Measurements from ENCODE around the gene FAM13A.
A peak's percentile ranks its signal among the peaks of the same experiment; 100 is the strongest.

FAM13A gene

DNA sequence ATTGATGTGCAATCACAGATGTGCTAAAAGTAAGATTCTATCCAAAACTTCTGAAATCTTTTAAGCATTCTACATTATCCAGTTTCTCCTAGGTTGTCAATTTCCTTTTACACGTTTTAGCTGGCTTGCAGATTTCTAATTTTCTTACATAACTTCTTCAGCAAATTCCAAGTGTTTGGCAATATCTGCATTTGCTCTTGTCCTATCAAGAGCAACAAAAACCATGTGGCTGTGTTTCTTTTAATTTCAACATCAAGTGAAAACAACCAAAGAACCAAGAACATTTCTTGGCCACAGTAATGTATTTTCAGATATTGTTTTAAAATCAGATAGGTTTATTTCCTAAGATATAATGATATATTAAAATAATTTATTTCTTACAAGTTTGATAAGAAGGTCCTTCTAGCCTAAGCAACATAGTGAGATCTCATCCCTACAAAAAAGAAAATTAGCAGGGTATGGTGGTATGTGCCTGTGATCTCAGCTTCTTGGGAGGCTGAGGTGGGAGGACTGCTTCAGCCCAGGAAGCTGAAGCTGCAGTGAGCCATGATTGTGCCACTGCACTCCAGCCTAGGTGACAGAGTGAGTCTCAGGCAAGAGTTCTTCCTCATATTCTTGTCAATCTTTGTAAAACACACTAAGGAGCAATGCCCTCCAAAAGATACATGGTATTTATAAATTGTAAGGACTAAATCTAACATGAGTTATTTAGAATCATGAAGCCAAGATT is 228.0 kb downstream of the FAM13A start:
- DNase-seq: no peak

DNA sequence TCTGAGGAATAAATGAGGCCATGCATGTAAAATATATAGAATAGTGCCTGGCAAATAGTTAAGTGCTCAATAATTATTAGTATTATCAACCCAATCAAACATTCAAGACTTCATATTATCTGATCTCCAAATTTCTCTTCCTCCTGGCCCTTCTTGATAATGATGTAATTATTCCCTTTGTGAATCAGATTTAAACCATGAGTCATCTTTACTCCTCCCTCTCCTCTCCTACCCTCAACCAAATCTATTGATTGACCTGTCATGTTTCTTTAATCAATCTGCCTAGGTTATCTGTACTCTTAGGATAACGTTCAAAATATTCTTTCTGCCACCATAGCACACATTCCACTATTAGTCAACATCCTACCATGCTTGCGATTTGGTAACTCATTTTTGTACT is 229.5 kb downstream of the FAM13A start:
- DNase-seq: no peak

DNA sequence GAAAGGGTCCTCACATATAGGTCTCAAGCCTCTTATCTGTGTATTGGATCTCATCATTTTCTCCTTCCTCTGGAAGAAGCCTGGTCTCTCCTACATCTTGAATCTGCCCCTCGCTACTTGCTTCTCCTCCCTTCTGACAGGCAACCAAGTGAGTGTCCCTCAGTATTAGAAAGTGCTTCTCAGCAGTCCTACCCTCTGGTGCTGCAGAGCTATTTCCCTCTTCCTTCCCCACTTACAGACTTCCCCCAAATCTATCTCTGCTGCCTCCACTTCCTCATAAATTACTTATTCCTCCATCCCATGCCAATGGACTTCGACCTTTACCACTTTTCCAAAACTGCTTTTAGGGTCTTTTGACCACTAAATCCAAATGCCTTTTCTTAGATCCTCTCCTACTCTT is 230.2 kb downstream of the FAM13A start:
- DNase-seq: no peak

DNA sequence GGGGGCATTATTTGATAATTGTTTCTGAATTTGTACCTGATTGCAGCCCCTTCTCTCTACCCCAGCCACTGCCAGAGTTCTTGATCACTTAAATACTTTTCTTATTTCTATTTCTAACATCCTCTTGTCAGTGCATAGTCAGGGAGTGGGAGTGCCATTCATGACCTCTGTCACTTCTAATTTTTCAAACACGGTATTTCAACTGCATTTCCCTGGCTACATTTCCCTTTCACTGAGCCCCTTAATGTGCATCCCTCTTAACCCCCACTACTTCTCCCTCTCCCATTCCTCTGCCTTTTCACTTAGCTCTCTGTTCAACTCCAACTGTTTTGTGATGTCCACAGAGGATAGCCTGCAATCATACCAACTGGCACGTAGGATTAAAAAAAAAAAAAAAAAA is 231.1 kb downstream of the FAM13A start:
- no peak for DNase-seq

DNA sequence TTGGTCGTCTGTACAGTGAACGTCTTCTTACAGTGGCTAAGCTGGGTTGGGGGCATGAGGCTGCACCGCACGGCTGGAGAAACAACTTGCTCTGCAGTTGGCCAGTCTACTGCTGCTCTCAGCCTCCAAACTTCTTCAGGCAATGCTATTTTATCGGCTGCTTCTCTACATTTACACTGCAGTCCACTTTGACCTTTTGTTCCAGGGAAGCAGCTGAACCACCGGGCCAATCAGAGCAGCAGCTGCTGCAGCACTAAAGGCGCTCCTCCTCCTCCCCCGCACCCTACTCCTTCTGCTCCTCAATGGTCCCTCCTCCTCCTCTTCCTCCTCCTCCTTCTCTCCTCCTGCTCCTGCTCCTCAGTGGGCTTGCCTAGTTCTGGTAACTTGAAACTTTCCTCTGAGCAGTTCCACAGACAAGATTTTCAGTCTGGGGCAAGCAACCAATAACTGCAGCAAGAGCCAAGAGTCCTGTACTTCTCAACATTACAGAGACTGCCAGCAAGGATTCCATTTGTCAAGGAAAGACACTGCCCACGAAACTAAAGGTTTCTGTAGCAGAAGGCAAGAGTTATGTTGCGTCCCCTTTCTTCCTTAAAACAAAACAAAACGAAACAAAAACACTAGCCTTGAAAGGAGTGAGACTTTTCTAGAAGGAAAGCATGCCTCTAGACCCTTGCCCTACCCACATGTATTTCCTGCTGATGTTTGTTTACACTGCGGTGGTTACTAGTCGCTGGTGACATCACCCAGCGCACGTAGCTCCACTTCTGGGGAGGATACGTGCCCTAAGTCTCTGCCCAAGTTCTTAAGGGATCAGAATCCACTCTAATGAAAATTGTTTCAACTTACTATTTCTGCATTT is 233.7 kb downstream of the FAM13A start:
- peak; percentile 24 to 82 for DNase-seq

DNA sequence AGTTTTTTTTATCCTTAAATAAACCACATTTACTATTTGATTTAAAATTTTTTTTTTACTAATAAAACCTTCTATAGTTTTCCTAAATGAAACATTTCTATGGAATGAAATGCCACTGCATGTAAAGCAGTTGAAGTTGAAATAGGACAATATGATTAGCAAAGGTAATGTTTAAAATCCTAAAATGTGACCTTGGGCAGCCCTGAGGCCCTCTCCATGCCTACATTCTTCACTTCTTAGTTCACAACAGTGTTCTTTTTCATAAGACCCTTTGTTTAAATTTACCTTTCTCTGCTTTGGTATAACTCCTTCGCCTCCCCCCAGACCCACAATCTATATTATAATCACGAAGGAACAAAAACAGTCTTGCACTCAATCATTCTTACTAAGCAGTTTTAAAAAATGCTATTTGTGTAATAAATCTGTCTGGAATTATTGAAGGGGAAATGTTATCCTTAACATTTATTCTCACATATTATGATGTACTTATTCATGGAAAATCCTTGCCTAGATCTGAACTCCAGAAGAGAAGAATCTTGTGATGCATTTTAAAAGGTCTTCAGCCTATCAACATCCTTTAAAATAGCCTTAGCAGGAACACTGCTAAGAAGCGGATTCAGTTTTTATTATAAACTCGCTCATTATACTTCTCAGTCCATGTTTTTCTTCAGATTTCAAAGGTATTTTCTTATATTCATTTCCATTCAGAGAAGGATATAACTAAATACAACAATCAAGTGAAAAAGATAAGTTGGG is 234.8 kb downstream of the FAM13A start:
- DNase-seq: no peak

DNA sequence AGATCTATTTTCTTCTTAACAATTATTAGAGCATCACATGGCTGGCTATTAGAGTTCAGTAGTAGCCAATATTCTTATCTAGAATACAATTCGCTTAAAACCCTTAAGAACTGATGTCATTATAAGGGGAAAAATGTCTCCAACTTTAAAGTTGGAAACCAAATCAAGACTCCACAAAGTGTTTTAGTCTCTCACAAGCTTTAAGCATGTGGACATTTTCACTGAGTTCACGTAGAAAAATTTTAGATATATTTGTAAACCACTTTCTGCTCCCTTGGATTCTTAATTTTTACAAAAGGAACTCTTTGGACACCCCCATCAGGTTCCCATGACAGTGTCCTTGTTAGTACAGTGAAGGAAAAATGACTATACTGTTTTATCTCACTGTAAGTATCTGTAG is 235.5 kb downstream of the FAM13A start:
- DNase-seq: no peak

DNA sequence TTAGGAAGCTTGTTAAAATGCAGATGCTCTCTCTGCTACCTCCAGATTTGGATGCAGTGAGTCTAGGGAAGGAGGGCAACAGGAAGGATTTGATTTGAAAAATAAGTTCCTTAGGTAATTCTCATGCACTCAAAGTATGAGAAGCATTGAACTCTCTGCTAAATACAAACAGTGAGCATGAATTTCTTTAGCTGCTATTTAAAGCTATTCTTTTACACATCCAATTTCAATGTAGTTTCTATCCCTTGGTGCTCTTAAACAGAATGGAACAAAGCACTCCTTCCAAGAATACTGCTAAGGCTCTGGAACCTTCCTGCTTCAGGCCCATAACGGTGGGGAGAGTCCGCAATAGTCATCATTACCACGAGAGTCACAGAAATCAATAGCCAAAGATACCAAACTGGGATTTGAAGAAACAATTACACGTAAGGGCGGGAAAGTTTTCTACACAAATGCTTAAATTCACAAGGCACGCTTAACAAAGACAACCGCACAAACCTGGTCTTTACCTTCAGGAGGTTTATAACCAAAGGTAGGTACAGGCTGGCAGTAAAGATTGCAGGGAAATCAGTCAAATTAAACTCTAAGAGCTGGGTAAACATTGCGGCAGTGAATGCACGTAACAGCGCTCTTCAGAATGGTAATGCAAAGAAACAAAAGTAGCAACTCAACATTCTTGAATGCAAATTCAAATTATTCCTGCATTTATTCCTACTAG is 236.1 kb downstream of the FAM13A start:
- no peak for DNase-seq

DNA sequence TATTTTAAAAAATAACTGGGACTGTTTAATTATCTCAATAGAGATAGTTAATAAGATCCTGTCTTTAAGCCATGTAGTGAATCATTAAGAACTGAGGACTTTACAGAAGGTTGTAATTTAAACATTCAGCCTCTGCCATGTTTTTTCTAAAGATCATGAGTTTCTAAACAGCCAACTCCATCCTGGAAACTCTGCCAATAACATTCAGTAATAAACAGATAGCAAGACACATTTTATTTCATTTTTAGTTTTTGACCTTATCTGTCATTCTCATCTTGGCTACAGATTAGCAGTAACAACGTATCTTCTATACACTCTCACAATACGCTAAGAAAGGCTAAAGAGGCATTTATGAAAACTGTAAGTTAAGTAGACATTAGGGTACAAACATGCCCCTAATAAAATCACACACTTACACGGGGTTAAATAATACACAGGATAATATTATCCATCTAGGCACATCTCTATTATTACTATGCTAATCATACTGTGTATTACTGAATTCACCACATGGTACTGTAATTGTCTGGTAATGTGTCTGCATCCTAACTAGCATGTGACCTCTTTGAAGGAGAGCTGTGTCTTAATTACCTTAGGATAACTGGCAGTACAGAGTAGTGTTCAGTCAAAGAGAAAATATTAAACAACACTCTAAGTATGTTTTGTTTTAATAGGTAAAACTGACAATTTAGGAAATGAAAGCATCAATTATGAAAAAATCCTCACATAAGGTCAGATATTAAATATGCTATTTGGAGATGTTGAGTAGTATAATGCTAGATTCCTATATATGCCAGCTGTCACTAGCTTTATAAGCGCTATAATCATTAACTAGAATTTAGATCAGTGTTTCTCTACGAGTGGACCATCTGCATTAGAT is 236.9 kb downstream of the FAM13A start:
- no peak for DNase-seq

DNA sequence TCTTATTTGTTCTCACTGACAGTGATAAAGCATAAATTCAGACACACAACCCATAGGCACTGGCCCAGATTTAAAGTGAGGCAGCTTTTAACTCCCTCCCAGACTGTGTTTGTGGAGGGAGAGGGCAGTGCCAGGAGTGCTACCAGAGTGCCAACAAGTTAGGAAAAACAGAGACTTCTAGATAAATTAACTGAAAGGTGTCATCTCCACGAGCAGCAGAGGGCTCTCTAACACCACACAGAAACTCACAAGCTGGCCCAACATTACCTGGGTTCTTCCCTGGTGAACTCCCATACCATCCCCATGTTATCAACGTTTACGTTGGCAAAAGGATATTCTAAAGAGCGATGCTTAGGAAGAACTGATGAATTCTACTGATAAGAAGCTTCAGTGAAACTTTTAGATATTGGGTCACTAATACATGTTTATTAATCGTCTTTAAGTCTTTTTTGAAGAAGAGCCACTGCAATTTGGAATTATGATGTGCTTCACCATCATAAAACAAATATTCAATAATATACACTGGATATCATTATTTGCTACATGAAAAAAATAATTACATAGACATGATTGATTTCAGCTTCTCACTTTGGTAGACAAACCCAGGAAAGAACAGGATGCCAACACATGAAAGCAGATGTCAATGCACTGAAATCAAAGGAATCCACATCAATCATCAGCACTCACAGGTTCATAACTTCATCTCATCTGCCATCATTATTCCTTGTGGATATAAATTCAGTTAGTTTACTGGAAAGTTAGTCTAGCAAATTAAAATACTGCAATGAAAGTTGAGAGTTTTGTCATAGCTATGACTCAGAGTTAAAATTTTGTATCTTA is 238.1 kb downstream of the FAM13A start:
- peak in 1 of 2 donors; percentile 61 for DNase-seq

DNA sequence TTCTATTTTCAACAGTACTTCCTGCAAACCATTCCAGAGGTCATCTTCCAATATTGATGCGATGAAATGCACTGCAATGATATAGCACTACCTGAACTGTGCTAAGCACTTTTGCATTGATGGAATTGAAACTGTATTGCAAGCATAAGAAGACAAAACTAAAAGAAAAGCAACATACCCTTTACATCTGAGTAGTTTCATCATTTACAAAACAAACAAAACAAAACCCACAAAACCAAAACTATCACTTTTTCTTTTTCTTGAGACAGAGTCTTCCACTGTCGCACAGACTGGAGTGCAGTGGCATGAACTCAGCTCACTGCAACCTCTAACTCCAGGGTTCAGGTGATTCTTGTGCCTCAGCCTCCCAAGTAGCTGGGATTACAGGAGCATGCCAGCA is 239.2 kb downstream of the FAM13A start:
- no peak for DNase-seq

DNA sequence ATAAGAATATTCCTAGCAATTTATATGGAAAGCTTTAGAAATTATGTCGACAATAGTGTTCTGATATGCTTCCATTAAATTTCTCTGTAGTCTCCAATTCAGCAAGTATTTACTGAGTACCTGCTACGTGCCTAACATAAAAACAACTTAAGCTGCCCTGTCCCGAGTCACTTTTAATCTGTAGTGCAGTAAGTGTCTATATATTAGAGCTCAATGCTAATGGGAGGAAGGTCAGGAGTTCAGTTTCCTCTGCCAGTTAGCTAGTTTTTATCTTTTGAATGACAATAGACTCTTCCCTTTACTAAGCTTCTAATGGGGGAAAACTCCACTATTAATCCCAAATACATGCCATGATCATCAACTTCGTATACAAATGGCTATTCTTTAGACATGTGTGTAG is 240.6 kb downstream of the FAM13A start:
- no peak for DNase-seq

DNA sequence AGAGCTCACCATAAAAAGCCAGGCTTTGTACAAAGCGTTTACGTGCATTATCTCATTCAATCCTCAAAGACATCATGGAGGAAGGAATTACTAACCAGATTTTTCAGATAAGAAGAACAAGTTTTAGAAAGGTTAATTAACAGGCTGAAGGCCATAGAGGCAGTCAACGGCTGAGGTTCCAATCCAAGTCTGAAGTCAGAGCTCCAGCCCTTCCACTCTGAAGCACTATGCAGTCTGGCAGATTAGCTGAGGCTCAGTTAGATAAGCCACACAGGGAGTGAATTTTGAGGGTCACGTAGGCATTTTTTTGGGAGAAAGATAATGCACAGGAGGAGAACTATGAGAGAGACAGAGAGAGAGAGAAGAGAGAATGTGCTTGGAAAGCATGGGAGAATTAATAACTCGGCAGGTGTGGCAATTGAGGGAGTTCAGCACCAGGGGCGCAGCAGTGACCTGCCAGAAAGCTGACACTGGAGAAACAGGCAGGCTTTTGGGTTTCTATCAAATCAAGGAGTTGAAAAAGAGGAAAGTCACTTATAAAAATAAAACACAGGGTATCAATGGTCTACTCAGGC is 242.9 kb downstream of the FAM13A start:
- DNase-seq: no peak

DNA sequence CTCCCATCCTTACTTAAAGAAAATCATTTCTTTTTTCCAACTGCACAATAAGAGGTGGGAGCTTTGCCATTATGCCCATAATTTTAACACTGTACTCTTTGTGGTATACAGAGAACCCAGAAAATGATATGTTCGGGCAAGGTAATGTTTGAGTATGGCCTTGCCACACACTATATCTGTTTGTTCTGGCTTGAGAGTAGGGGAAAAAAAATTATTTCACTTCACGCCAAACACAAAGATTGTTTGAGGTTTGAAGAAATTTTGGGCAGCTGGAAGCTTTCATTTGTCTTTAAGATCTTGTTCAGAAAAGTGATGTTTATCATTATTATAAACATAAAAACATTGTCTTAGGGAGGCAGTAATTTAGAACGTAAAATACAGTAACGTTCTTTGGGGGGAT is 244.0 kb downstream of the FAM13A start:
- DNase-seq: no peak

DNA sequence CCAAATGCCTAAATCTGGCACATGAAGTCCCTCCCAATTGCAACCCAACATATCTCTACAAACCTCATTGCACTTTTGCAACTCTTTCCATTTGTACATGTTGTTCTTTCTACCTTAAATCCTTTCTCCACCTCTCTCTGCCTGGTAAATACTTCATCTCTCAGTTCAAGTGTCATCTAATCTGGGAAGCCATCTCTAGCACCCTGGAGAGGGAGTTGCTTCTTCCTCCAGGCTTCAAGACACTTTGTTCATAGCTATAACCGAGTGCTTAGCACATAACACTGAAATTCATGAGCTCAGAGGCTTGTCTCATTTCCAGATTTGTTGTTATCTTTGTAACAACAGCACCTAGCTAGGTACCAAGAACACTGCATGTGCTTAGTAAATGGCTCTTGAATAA is 244.6 kb downstream of the FAM13A start:
- DNase-seq: no peak

DNA sequence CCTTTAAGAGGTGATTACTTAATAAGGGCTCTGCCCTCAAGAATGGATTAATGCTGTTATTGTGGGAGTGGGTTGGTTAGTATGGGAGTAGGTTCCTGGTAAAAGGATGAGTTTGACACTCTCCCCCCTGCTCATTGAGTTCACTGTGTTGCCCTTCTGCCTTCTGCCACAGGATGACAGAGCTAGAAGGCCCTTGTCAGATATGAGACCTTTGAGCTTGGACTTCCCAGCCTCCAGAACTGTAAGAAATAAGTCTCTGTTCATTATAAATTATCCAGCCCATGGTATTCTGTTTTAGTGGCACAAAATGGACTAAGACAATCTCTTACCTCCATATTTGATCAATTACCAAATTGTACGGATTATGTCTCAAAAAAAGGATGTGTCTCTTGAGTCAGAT is 245.1 kb downstream of the FAM13A start:
- no peak for DNase-seq

DNA sequence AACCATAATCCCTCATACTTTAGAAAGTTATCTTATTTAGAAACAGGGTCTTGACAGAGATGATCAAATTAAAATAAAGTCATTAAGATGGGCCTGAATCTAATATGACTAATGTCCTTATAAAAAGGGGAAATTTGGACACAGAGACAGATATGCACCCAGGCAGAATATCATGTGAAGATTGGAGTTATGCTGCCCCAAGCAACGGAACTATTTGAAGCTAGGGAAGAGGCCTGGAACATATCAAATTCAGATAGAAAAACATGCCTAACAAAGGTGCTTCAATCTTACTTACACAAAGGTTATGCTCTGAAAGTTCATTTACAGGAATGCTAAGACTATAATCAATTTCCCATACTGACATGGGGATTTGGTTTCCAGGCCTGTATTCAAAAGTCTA is 246.7 kb downstream of the FAM13A start:
- DNase-seq: no peak

DNA sequence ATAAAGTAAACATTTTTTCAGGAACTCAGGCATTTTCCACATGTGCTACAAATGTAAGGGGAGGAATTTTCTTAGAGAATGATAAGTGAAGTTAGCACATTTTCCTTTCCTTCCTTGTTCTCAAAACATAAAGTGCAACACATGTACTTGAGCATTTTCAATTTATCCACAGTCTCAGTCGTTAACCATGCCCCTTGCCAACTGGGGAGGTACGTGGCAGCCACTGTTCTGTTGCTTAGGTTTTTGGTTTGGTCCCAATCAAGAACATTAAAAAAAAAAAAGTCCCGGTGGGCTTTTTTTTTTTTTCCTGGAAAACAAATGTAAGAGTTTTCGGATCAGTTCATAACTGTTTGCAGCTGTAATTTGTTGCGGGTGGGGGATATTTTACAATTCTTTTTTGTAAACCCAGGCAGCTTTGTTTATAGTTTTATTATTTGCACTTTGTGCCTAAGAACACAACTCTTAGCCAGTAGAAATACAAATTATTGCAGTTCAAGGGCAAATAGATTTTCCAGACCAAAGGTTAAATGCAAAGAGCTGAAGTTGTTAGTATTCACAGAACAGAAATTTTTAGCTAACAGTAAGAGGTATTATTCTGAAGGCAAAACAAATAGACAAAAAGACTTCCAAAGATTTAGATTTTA is 247.3 kb downstream of the FAM13A start:
- DNase-seq: no peak

DNA sequence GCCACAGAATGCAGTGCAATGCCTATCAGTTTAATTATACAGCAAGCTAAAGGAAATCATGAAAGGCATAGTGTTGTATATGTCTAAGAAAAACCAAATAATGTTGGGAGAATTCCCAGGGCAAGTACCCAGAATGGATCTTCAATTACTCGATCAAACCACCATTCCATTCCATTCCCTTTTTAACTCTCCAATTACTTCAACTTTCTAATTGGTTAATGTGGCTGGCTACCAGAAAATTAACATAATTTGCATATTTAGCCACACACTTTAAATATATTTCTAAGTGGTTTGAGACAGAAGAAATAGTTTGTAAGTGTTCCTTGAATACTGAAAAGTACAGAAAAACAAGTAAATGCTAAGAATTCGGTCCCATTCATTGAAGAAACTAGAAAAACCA is 247.9 kb downstream of the FAM13A start:
- no peak for DNase-seq

DNA sequence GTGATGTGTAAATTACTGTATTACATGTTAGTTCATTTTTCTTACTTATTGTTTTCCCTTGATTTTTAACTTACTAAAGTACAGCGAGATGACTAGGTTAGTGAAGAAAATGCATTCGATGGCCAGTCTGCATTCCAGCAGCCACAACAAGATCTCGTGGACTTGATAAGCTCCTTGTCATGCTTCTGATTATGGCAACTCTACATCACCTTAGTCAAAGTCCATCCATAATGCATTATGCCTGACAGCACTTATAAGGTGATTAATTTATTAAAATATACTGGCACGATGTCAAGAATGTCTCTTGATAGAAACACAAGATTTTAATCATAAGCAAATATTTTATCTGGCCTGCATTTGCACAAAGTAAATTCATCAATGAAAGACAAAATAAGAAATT is 249.5 kb downstream of the FAM13A start:
- no peak for DNase-seq

All from bone marrow (tissue), 2 donors.